ENCODE measurements around the gene ZNF580.

DNA sequence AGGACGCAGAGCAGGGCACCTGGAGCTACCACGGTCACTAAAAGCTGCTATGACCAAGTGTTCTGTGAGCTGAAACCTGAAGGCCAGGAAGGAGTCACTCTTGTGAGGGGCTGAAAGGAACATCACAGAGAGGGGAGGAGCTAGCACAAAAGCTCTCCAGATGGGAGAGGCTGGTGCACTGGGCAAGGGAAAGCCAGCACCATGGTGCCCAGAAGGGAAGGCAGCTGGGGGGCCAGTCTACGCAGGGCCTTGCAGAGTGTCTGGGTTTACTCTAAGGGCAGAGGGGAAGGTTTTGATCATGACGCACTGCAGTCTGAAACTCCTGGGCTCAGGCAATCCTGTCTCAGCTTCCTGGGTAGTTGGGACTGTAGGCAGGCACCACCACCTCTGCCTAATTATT, 4.1 kb upstream of the ZNF580 start:
- TF ChIP-seq, protein P1, sequence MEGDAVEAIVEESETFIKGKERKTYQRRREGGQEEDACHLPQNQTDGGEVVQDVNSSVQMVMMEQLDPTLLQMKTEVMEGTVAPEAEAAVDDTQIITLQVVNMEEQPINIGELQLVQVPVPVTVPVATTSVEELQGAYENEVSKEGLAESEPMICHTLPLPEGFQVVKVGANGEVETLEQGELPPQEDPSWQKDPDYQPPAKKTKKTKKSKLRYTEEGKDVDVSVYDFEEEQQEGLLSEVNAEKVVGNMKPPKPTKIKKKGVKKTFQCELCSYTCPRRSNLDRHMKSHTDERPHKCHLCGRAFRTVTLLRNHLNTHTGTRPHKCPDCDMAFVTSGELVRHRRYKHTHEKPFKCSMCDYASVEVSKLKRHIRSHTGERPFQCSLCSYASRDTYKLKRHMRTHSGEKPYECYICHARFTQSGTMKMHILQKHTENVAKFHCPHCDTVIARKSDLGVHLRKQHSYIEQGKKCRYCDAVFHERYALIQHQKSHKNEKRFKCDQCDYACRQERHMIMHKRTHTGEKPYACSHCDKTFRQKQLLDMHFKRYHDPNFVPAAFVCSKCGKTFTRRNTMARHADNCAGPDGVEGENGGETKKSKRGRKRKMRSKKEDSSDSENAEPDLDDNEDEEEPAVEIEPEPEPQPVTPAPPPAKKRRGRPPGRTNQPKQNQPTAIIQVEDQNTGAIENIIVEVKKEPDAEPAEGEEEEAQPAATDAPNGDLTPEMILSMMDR (IDR thresholded peaks at IDR 0.05) = no peak
- no peak for TF ChIP-seq POLR2A (IDR thresholded peaks at IDR 0.05)
